IMR-90 (cell line): ENCODE data around the gene ZMIZ1.

Experiments used
- BHLHE40 ChIP-seq: fragments of 150-350 bp; IDR thresholded peaks from 2 replicates; pipeline ENCODE4 v1.6.1; 2016; ENCODE audit warnings: mild to moderate bottlenecking, low read depth, low read length
- MAFK ChIP-seq: IDR thresholded peaks from 2 replicates; pipeline ENCODE4 v1.6.1; 2012; ENCODE audit warnings: low read depth, low read length, improper control_type of control experiment
- MXI1 ChIP-seq: IDR thresholded peaks from 2 replicates; pipeline ENCODE4 v1.6.1; 2012; ENCODE audit warnings: low read depth, mild to moderate bottlenecking, low read length, moderate library complexity, borderline replicate concordance
- NFE2L2 ChIP-seq: fragments of 150-350 bp; IDR thresholded peaks from 2 replicates; pipeline ENCODE4 v1.6.1; 2016; ENCODE audit warnings: low read depth, mild to moderate bottlenecking, low read length
- POLR2A ChIP-seq: IDR thresholded peaks from 2 replicates; pipeline ENCODE4 v1.6.1; 2012; ENCODE audit warnings: mild to moderate bottlenecking, low read depth, low read length
- RFX5 ChIP-seq: IDR thresholded peaks from 2 replicates; pipeline ENCODE4 v1.8.0; 2012; ENCODE audit warnings: low read depth, mild to moderate bottlenecking, low read length, moderate library complexity
- SMC3 ChIP-seq: fragments of 150-350 bp; IDR thresholded peaks from 2 replicates; pipeline ENCODE4 v1.6.1; 2016; ENCODE audit warnings: low read depth, mild to moderate bottlenecking, antibody characterized with exemption, low read length, moderate library complexity
- TF ChIP-seq, protein P1 (sequence below): conservative IDR thresholded peaks from 2 replicates; pipeline ENCODE4 v1.5.1; 2012; ENCODE audit warnings: mild to moderate bottlenecking, low read depth, low read length, improper control_type of control experiment
- TF ChIP-seq, protein P2 (sequence below): fragments of 150-350 bp; IDR thresholded peaks from 2 replicates; pipeline ENCODE4 v1.6.1; 2016; ENCODE audit warnings: low read depth, mild to moderate bottlenecking, low read length, moderate library complexity, borderline replicate concordance
- TF ChIP-seq, protein P3 (sequence below): fragments of 150-350 bp; IDR thresholded peaks from 2 replicates; pipeline ENCODE4 v1.6.1; 2017; ENCODE audit warnings: mild to moderate bottlenecking, antibody characterized with exemption, low read length, low read depth

DNA sequence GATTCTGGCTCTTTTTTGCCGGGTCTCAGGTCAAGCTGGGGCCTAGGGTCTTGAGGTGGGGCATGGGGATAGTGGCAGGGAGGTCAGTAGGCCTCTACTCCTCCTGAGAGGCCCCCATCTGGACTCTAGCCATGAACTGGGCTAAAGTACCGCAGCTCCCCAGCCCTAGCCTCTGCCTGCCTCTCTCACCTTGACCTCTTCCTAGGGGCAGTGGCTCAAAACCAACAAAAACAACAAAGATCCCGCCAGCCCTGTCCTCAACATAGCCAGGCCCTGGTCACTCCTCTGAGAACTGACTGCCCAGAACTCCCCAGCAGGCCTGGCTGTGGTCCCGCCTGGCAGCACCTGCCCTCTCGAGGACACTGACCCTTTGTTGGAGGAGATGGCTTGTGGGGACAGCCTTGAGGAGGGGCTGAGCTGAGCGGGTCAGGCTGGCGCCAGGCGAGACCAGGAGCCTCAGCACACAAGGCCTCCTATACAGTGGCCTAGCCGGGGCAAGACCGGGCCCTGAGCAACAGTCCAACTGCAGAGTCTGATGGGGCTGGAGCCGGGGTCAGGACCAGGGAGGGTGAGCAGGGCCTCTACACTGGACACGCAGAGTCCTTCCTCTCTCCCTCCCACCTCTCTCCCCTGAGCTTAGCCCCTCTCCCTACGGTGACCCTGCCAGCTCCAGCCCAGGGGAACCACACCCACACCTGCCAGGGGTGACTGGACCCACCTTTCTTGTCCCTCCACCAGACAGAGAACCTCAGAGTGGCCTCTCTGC, 266.9 kb downstream of the ZMIZ1 start:
- no peak for TF ChIP-seq POLR2A
- TF ChIP-seq SMC3, result no peak
- TF ChIP-seq, protein P1, sequence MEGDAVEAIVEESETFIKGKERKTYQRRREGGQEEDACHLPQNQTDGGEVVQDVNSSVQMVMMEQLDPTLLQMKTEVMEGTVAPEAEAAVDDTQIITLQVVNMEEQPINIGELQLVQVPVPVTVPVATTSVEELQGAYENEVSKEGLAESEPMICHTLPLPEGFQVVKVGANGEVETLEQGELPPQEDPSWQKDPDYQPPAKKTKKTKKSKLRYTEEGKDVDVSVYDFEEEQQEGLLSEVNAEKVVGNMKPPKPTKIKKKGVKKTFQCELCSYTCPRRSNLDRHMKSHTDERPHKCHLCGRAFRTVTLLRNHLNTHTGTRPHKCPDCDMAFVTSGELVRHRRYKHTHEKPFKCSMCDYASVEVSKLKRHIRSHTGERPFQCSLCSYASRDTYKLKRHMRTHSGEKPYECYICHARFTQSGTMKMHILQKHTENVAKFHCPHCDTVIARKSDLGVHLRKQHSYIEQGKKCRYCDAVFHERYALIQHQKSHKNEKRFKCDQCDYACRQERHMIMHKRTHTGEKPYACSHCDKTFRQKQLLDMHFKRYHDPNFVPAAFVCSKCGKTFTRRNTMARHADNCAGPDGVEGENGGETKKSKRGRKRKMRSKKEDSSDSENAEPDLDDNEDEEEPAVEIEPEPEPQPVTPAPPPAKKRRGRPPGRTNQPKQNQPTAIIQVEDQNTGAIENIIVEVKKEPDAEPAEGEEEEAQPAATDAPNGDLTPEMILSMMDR, result no peak
- TF ChIP-seq MXI1, result no peak
- TF ChIP-seq BHLHE40, result no peak
- TF ChIP-seq, protein P2, sequence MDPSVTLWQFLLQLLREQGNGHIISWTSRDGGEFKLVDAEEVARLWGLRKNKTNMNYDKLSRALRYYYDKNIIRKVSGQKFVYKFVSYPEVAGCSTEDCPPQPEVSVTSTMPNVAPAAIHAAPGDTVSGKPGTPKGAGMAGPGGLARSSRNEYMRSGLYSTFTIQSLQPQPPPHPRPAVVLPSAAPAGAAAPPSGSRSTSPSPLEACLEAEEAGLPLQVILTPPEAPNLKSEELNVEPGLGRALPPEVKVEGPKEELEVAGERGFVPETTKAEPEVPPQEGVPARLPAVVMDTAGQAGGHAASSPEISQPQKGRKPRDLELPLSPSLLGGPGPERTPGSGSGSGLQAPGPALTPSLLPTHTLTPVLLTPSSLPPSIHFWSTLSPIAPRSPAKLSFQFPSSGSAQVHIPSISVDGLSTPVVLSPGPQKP, result no peak
- no peak for TF ChIP-seq RFX5
- no peak for TF ChIP-seq NFE2L2
- TF ChIP-seq, protein P3, sequence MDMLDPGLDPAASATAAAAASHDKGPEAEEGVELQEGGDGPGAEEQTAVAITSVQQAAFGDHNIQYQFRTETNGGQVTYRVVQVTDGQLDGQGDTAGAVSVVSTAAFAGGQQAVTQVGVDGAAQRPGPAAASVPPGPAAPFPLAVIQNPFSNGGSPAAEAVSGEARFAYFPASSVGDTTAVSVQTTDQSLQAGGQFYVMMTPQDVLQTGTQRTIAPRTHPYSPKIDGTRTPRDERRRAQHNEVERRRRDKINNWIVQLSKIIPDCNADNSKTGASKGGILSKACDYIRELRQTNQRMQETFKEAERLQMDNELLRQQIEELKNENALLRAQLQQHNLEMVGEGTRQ, result no peak
- no peak for TF ChIP-seq MAFK
